Cardiac septum (tissue), 1 donor: ENCODE results near the gene CABP1. TPM values are rescaled to one million over a fixed set of nuclear protein-coding genes. Genes with fewer than 3 reads are reported as not detected.
"Not testable (repeated sequence)": the region's sequence is repeated elsewhere in the genome, so short reads cannot be mapped to it uniquely, and the experiment has no call there.

Experiments used
- DNase-seq: peaks from one replicate; pipeline ENCODE4 v3.0.0-alpha.2; 2020; ENCODE audit warnings: low spot score
- intact Hi-C: fragments of 100-400 bp; cut with DNase I; formaldehyde crosslinking; loops from one replicate; pipeline ENCODE4 v1.14.0; 2022
- total RNA-seq: library from RNA; stranded (reverse); fragmentation: NEBNext Ultra II Directional; extraction: Animal tissue kit (Norgen Biotek cat#: 25700); gene quantifications from one replicate; pipeline ENCODE4 v1.2.1, GENCODE V29; 2021
- donor health status: DM: no; HTN: no; CAD: no.

Gene CABP1
- total RNA-seq, 1 donor from 2014 or later: 2.8 TPM

- intact Hi-C loops: no loop called here
- no peak for DNase-seq
Observed at GRCh38 chr12:120662879-120663278, 22.5 kb downstream of the CABP1 start.

GRCh38 chr12:120663741-120664140 lies 23.3 kb downstream of the CABP1 start:
- DNase-seq: no peak

GRCh38 chr12:120666571-120667390 lies 26.4 kb downstream of the CABP1 start:
- DNase-seq: no peak
- intact Hi-C loops: no loop called here

More at GRCh38 chr12:120663741-120664140, 23.3 kb downstream of the CABP1 start:
- intact Hi-C loops: no loop called here

- intact Hi-C loops: no loop called here
- no peak for DNase-seq
Observed at GRCh38 chr12:120668091-120668867, 27.9 kb downstream of the CABP1 start.

GRCh38 chr12:120668868-120669840 lies 28.7 kb downstream of the CABP1 start:
- intact Hi-C loops: no loop called here
- no peak for DNase-seq

- intact Hi-C loops, DNase-seq: not testable (repeated sequence)
Observed at GRCh38 chr12:120670237-120670636, 29.8 kb downstream of the CABP1 start.

- DNase-seq: no peak
- intact Hi-C loops: no loop called here
Observed at GRCh38 chr12:120670667-120671066, 30.2 kb downstream of the CABP1 start.

- no peak for DNase-seq
- intact Hi-C loops: no loop called here
Observed at GRCh38 chr12:120674097-120674636, 33.7 kb downstream of the CABP1 start.

- intact Hi-C loops: no loop called here
- peak; percentile 78 for DNase-seq
Observed at GRCh38 chr12:120677765-120678473, 37.5 kb downstream of the CABP1 start.

- no peak for DNase-seq
- intact Hi-C loops: no loop called here
Observed at GRCh38 chr12:120678572-120678971, 38.1 kb downstream of the CABP1 start.

- intact Hi-C loops: no loop called here
- DNase-seq: no peak
Observed at GRCh38 chr12:120680165-120680738, 39.8 kb downstream of the CABP1 start.

GRCh38 chr12:120684523-120684932 lies 44.1 kb downstream of the CABP1 start:
- no peak for DNase-seq
- intact Hi-C loops: no loop called here

- intact Hi-C loops: no loop called here
- DNase-seq: no peak
Observed at GRCh38 chr12:120685522-120685921, 45.1 kb downstream of the CABP1 start.

GRCh38 chr12:120686151-120686689 lies 45.8 kb downstream of the CABP1 start:
- intact Hi-C loops: loop anchor here (2.0 kb wide), 2 partner anchors 25 to 37 kb away; partner anchors contain the start of gene UNC119B
- peak; percentile 99 for DNase-seq

- DNase-seq: peak; percentile 99
- intact Hi-C loops: loop anchor here (2.0 kb wide), 2 partner anchors 24 to 38 kb away; partner anchors contain the start of gene UNC119B
Observed at GRCh38 chr12:120686690-120687577, 46.5 kb downstream of the CABP1 start, which contains the start of gene MLEC. Gene MLEC (plus strand): TSS chr12:120687149. CDS start chr12:120687297, 148 bp downstream.

- no peak for DNase-seq
- intact Hi-C loops: loop anchor here (2.0 kb wide), 2 partner anchors 23 to 39 kb away; partner anchors contain the start of gene UNC119B
Observed at GRCh38 chr12:120687578-120688289, 47.3 kb downstream of the CABP1 start.
